Measurements from ENCODE around the gene PEX1. TPM values are rescaled to one million over a fixed set of nuclear protein-coding genes. Genes with fewer than 3 reads are reported as not detected.

The PEX1 gene
- total RNA-seq = 16.7 and 24.1 TPM in 2 replicates

GRCh38 chr7:92528188-92528957 lies at the start of gene PEX1, which contains the start of gene RBM48:
TSS of gene PEX1 (minus strand) at chr7:92528520. CDS start at chr7:92528435, 85 bp downstream.
TSS of gene RBM48 (plus strand) at chr7:92528795. CDS start at chr7:92528814, 19 bp downstream.

GRCh38 chr7:92477681-92478080 lies 50.6 kb downstream of the PEX1 start, which contains the start of gene ERVW-1:
TSS of gene ERVW-1 (minus strand) at chr7:92477946. CDS start at chr7:92470381, 7,565 bp downstream.

GRCh38 chr7:92447345-92448204 lies 80.7 kb downstream of the PEX1 start, which contains the start of gene GATAD1:
TSS of gene GATAD1 (plus strand) at chr7:92447482. CDS start at chr7:92447730, 248 bp downstream.

Other genes with a start within 250 kb of the PEX1 start
- gene GATAD1, start 81.0 kb downstream of the PEX1 start, total RNA-seq = 19.5 and 32.0 TPM in 2 replicates
- not detected in 2 replicates for gene ERVW-1, start 50.6 kb downstream of the PEX1 start, total RNA-seq
- gene RBM48, start 275 bp upstream of the PEX1 start, total RNA-seq = 7.9 and 11.8 TPM in 2 replicates
- 17.4 and 23.5 TPM in 2 replicates for gene FAM133B, start 61.9 kb upstream of the PEX1 start, total RNA-seq